ENCODE data around the gene PTCD1. TPM values are rescaled to one million over a fixed set of nuclear protein-coding genes. Genes with fewer than 3 reads are reported as not detected.

The PTCD1 gene
- total and polyA plus RNA-seq, 2 of the 8 experiments (the other 6 are each of a cell fraction or from before 2014, with no cell fraction given) = 7.5 to 7.6 TPM

DNA sequence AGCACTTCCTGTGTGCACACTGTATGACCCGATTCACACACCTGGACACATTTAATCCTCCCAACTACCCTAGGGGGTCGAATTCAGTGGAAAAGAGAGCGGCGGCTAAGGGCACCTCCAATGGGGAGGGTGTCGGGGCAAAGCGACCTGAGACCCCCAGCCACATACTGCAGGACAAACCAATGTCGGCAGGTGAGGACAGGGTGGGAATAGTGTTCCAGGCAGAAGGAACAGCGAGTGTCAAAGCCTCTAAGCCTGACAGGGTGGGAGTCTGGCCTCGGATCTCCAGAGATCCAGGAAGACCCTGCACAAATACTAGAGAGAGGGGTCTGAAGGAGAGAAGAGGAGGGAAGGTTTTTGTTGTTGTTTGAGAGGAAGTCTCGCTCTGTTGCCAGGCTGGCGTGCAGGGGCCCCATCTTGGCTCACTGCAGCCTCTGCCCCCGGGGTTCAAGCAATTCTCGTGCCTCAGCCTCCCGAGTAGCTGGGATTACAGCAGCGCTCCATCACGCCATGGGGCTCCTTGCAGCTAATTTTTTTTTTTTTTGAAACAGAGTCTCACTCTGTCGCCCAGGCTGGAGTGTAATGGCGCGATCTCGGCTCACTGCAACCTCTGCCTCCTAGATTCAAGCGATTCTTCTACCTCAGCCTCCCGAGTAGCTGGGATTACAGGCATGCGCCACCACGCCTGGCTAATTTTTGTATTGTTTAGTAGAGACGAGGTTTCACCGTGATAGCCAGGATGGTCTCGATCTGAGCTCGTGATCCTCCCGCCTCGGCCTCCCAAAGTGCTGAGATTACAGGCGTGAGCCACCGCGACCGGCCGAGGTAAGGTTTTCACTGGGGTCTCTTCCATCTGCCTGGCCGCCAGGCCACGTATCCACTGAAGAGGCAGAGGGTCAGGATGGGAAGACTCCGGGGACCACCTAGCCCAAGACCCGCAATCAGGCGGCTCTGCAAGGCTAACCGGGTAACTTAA is 65.2 kb downstream of the PTCD1 start:
- H2AK5ac ChIP-seq (ENCODE audit: low read depth, low read length) = no peak overlapping the region
- DNase-seq (ENCODE audit: low read depth in 1 of 2, low spot score in 2 of 2) (no peak), FAIRE-seq (no peak)
- 77% methylated on average over 41 of the region's 41 CpGs; no CpG with 5 or more reads in 1 of the 2 experiments for WGBS, 2 experiments (ENCODE audit: extremely low coverage in 1 of 2, insufficient coverage in 1 of 2, insufficient read length in 1 of 2, insufficient replicate concordance in 2 of 2, low coverage in 1 of 2, low lambda C conversion rate in 2 of 2, missing lambda C conversion rate in 1 of 2)
- peaks cover 0 to 2% (median 0%) of the 10 kb centered on the region in 4 experiments; a peak in 1 of 7 replicates for H3K4me1 ChIP-seq (replicated peaks in 1 of 4; ENCODE audit: control insufficient read depth in 3 of 4, insufficient read depth in 4 of 4, low read length in 3 of 4)
- no peak overlapping the region for H4K5ac ChIP-seq (ENCODE audit: insufficient read length, low read depth, low read length)
- H2AFZ ChIP-seq (ENCODE audit: low read length) = no peak overlapping the region; the same call in 1 of the 2 replicates
- H4K8ac ChIP-seq (ENCODE audit: extremely low read depth, insufficient read depth, low read length) = no peak overlapping the region
- peaks cover 0 to 5% of the 10 kb centered on the region in 2 experiments; a peak in 2 of 4 replicates for H3K79me2 ChIP-seq (ENCODE audit: control insufficient read depth in 1 of 2, insufficient read depth in 2 of 2, low read length in 2 of 2)
- H3K14ac ChIP-seq (ENCODE audit: insufficient read length) = no peak overlapping the region
- peak overlapping the region; percentile 65 to 95 (median 70) for H3K4me3 ChIP-seq (ENCODE audit: extremely low read depth in 1 of 4, insufficient read depth in 2 of 4, low read depth in 3 of 4, low read length in 4 of 4)
- H3K18ac ChIP-seq (ENCODE audit: extremely low read depth, low read length) = no peak overlapping the region; the same call in 1 of the 2 replicates
- H3K56ac ChIP-seq (replicated peaks; ENCODE audit: insufficient read length, low read depth, low read length) = no peak overlapping the region
- H3K9ac ChIP-seq (replicated peaks in 1 of 4; ENCODE audit: extremely low read depth in 1 of 4, low read depth in 3 of 4, low read length in 3 of 4) = no peak overlapping the region
- no peak overlapping the region for H3K4ac ChIP-seq (replicated peaks; ENCODE audit: insufficient read length, low read depth, low read length)
- 0 out of 2 replicates have a peak, but pooled peaks cover 6% of the 10 kb centered on the region for H3K23me2 ChIP-seq (ENCODE audit: low read depth, low read length)
- peaks cover 3% of the 10 kb centered on the region; the same call in 1 of the 2 replicates for H3K79me1 ChIP-seq (ENCODE audit: low read depth, low read length)
- H2BK5ac ChIP-seq (ENCODE audit: low read depth, low read length) = no peak overlapping the region
- H3K9me3 ChIP-seq (ENCODE audit: insufficient read depth in 2 of 2, low read depth in 1 of 2, low read length in 1 of 2) = no peaks in the 10 kb centered on the region
- H3K4me2 ChIP-seq (ENCODE audit: insufficient read depth in 1 of 2, low read depth in 2 of 2, low read length in 2 of 2) = peak overlapping the region; percentile 47 to 79
- ChIA-PET CTCF (ENCODE audit: partially characterized antibody) (interaction anchor here (0.6 to 1.9 kb wide), 6 partner anchors 8 to 63 kb away, joined by 3 to 8 read pairs (median 4); no protein-coding TSS in a partner anchor), POLR2A (ENCODE audit: partially characterized antibody) (interaction anchor here (0.6 to 5.5 kb wide), 12 partner anchors 8 to 347 kb away, joined by 3 to 49 read pairs (median 4); partner anchors contain the start of genes BUD31 and PDAP1)
- H2BK20ac ChIP-seq (ENCODE audit: low read length) = no peak overlapping the region
- H4K91ac ChIP-seq (replicated peaks; ENCODE audit: insufficient read length, low read length) = no peak overlapping the region
- TF ChIP-seq JUND (IDR thresholded peaks at IDR 0.05; ENCODE audit: low read length) (no peak), POLR2A (IDR thresholded peaks at IDR 0.05; ENCODE audit: control extremely low read depth in 1 of 2, low read depth in 2 of 2, low read length in 2 of 2) (no peak), NRF1 (IDR thresholded peaks at IDR 0.05; ENCODE audit: low read depth, low read length) (no peak), CHD2 (IDR thresholded peaks at IDR 0.05; ENCODE audit: low read length) (no peak)
- TF ChIP-seq, protein P1, sequence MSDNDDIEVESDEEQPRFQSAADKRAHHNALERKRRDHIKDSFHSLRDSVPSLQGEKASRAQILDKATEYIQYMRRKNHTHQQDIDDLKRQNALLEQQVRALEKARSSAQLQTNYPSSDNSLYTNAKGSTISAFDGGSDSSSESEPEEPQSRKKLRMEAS (IDR thresholded peaks at IDR 0.05) = no peak
- no peaks in the 10 kb centered on the region for H3K27me3 ChIP-seq (replicated peaks in 1 of 4; ENCODE audit: control insufficient read depth in 3 of 4, extremely low read depth in 1 of 4, insufficient read depth in 3 of 4, low read length in 3 of 4)
- peaks cover 0 to 3% (median 0%) of the 10 kb centered on the region in 4 experiments; a peak in 1 of 8 replicates for H3K36me3 ChIP-seq (ENCODE audit: control insufficient read depth in 2 of 4, insufficient read depth in 4 of 4, low read length in 3 of 4)
- no peak overlapping the region for H2BK12ac ChIP-seq (ENCODE audit: low read depth, low read length)
- no peak overlapping the region; the same call in 1 of the 2 replicates for H3K27ac ChIP-seq (ENCODE audit: low read depth, low read length)
- H2BK120ac ChIP-seq (replicated peaks; ENCODE audit: low read depth, low read length) = no peak overlapping the region
- peaks cover 2 to 4% of the 10 kb centered on the region in 2 experiments for H4K20me1 ChIP-seq (replicated peaks in 1 of 2; ENCODE audit: control insufficient read depth in 1 of 2, insufficient read depth in 2 of 2, low read length in 2 of 2)
- no peak overlapping the region for H2BK15ac ChIP-seq (ENCODE audit: low read length)
- no peak overlapping the region for H3K23ac ChIP-seq (ENCODE audit: insufficient read length)
